Lower lobe of right lung (tissue), 2 donors: ENCODE data around the gene PLEKHM3. TPM values are rescaled to one million over a fixed set of nuclear protein-coding genes. Genes with fewer than 3 reads are reported as not detected.

Source experiments
- ATAC-seq, 2 donors: fragments of 200-7000 bp; cut with Tn5 transposase; one replicate each; pipeline ENCODE4 v1.9.1; 2020 to 2022; ENCODE audit warnings: mild to moderate bottlenecking in 2 of 2, moderate library complexity in 2 of 2
- DNase-seq: peaks from one replicate; pipeline ENCODE4 v3.0.0-alpha.2; 2020
- H3K27ac ChIP-seq: fragments of 200-600 bp; one replicate; pipeline ENCODE4 v1.8.0; 2022
- H3K27me3 ChIP-seq: fragments of 200-600 bp; one replicate; pipeline ENCODE4 v1.8.0; 2022; ENCODE audit warnings: low read depth
- H3K36me3 ChIP-seq: fragments of 200-600 bp; one replicate; pipeline ENCODE4 v1.8.0; 2022; ENCODE audit warnings: mild to moderate bottlenecking
- H3K4me1 ChIP-seq: fragments of 200-600 bp; one replicate; pipeline ENCODE4 v1.8.0; 2022
- H3K4me3 ChIP-seq: fragments of 200-600 bp; one replicate; pipeline ENCODE4 v1.8.0; 2022; ENCODE audit warnings: mild to moderate bottlenecking
- H3K9me3 ChIP-seq: fragments of 200-600 bp; one replicate; pipeline ENCODE4 v1.8.0; 2022
- intact Hi-C: fragments of 100-400 bp; cut with DNase I; formaldehyde crosslinking; loops from one replicate; pipeline ENCODE4 v1.11.0; 2022
- total RNA-seq: library from RNA; stranded (reverse); fragmentation: NEBNext Ultra II Directional; extraction: Animal tissue kit (Norgen Biotek cat#: 25700); gene quantifications from one replicate; pipeline ENCODE4 v1.2.1, GENCODE V29; 2021
- TF ChIP-seq, protein P1 (sequence below): fragments of 200-600 bp; IDR thresholded peaks from one replicate; pipeline ENCODE4 v1.8.0; 2022; ENCODE audit warnings: antibody characterized with exemption, mild to moderate bottlenecking
- donor health status: DM: no; HTN: yes; CAD: no; lungs with severe emphysema.

The PLEKHM3 gene
- total RNA-seq, 1 donor from 2014 or later, result 25.8 TPM

DNA sequence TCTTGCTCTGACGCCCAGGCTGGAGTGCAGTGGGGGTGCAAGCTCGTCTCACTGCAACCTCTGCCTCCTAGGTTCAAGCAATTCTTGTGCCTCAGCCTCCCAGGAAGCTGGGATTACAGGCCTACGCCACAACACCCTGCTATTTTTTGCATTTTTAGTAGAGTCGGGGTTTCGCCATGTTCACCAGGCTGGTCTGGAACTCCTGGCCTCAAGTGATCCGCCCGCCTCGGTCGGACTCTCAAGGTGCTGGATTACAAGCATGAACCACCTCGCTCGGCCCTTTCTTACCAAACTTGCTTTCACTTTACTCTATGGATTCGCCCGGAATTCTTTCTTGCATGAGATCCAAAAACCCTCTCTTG, 252.5 kb downstream of the PLEKHM3 start:
- H3K9me3 ChIP-seq, result no peaks in the 10 kb centered on the region
- no peaks in the 10 kb centered on the region for H3K27me3 ChIP-seq
- H3K4me1 ChIP-seq, result peaks cover 13% of the 10 kb centered on the region
- no peak for DNase-seq
- no peaks in the 10 kb centered on the region for H3K36me3 ChIP-seq
- no peak overlapping the region for H3K27ac ChIP-seq
- no peak for ATAC-seq
- intact Hi-C loops, result no loop called here
- TF ChIP-seq, protein P1, sequence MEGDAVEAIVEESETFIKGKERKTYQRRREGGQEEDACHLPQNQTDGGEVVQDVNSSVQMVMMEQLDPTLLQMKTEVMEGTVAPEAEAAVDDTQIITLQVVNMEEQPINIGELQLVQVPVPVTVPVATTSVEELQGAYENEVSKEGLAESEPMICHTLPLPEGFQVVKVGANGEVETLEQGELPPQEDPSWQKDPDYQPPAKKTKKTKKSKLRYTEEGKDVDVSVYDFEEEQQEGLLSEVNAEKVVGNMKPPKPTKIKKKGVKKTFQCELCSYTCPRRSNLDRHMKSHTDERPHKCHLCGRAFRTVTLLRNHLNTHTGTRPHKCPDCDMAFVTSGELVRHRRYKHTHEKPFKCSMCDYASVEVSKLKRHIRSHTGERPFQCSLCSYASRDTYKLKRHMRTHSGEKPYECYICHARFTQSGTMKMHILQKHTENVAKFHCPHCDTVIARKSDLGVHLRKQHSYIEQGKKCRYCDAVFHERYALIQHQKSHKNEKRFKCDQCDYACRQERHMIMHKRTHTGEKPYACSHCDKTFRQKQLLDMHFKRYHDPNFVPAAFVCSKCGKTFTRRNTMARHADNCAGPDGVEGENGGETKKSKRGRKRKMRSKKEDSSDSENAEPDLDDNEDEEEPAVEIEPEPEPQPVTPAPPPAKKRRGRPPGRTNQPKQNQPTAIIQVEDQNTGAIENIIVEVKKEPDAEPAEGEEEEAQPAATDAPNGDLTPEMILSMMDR, result no peak
- no peak overlapping the region for H3K4me3 ChIP-seq

DNA sequence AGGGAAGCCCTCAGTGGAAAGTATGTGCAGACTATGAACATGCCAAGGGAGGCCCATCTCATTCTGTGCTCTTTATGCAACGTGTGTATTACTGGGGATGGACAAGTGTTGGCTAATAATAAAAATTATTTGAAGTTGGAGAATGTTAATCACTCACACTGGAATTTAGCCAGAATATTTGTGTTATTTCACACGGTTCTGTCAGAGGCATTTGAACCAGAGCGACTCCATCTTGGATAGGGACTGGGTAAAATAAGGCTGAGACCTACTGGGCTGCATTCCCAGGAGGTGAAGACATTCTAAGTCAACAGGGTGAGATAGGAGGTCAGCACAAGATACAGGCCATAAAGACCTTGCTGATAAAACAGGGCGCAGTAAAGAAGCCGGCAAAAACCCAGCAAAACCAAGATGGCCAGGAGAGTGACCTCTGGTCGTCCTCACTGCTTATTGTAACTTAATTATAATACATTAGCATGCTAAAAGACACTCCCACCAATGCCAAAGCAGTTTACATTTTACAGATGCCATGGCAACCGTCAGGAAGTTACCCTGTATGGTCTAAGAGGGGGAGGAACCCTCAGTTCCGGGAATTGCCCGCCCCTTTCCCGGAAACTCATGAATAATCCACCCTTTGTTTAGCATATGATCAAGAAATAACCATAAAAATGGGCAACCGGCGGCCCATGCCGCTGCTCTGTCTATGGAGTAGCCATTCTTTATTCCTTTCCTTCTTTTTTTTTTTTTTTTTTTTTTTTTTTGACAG, 253.1 kb downstream of the PLEKHM3 start:
- intact Hi-C loops, result no loop called here
- H3K4me3 ChIP-seq, result no peak overlapping the region
- H3K9me3 ChIP-seq, result no peaks in the 10 kb centered on the region
- ATAC-seq, result no peak
- H3K27ac ChIP-seq, result no peak overlapping the region
- H3K36me3 ChIP-seq, result peaks cover 5% of the 10 kb centered on the region
- TF ChIP-seq, protein P1, result no peak
- peaks cover 18% of the 10 kb centered on the region for H3K4me1 ChIP-seq
- H3K27me3 ChIP-seq, result no peaks in the 10 kb centered on the region
- no peak for DNase-seq

DNA sequence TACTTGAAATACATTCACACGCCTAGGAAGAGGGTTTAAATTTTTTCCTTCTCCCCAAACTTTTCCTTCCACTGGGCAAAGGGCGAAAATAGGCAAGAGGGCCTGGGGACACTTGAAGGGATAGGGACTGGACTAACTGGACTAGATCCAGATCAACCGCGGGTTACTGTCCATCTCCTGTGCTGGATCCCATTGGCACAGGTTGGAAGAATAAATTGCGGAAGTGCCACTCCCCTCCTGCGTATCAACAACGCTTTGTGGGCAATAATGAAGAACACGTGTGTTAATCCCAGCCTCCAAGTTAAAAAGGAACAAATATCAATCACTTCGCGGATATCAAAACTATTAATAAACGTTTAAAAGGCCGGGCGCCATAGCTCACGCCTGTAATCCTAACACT, 253.9 kb downstream of the PLEKHM3 start:
- Histone ChIP-seq H3K4me1 (peaks cover 22% of the 10 kb centered on the region), H3K9me3 (no peaks in the 10 kb centered on the region), H3K36me3 (peaks cover 13% of the 10 kb centered on the region), H3K27me3 (no peaks in the 10 kb centered on the region), H3K4me3 (peak overlapping the region; percentile 84), H3K27ac (peak overlapping the region; percentile 85)
- intact Hi-C loops, result no loop called here
- DNase-seq (no peak), ATAC-seq (no peak)
- TF ChIP-seq, protein P1, result no peak

Other genes starting within 250 kb of the PLEKHM3 start
- gene CRYGD, start 99.0 kb upstream of the PLEKHM3 start, total RNA-seq, result not detected
- gene CRYGC, start 104.3 kb upstream of the PLEKHM3 start, total RNA-seq, result not detected
- not detected for gene CRYGB, start 120.6 kb upstream of the PLEKHM3 start, total RNA-seq
- gene CRYGA, start 138.1 kb upstream of the PLEKHM3 start, total RNA-seq, result not detected
- not detected for gene C2orf80, start 164.5 kb upstream of the PLEKHM3 start, total RNA-seq
- 152 TPM for gene IDH1, start 229.5 kb upstream of the PLEKHM3 start, total RNA-seq
- 27.8 TPM for gene PIKFYVE, start 240.7 kb upstream of the PLEKHM3 start, total RNA-seq